ENCODE results near the gene HSPG2. TPM values are rescaled to one million over a fixed set of nuclear protein-coding genes. Genes with fewer than 3 reads are reported as not detected.

The HSPG2 gene
- total and polyA plus RNA-seq, 2 experiments from 2014 or later: 62.3 to 193 TPM

DNA sequence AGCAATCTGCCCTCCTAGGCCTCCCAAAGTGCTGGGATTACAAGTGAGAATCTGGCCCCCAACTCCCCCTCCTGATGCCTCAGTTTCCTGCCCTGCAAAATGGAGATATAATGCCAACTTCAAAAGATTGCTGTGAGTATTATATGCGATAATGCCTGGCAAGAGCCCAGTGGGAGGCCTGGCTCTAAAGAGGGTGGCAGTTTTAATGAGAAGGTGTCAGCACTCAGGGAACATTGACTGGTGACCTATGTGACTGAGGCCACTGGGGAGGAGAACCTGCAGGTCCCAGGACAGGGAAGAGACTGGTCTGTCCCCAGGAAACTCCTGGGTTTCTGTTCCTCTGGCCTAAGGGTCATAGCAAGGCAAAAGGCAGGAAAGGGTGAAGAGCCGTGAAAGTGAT, 11.0 kb downstream of the HSPG2 start:
- TF ChIP-seq, protein P1, sequence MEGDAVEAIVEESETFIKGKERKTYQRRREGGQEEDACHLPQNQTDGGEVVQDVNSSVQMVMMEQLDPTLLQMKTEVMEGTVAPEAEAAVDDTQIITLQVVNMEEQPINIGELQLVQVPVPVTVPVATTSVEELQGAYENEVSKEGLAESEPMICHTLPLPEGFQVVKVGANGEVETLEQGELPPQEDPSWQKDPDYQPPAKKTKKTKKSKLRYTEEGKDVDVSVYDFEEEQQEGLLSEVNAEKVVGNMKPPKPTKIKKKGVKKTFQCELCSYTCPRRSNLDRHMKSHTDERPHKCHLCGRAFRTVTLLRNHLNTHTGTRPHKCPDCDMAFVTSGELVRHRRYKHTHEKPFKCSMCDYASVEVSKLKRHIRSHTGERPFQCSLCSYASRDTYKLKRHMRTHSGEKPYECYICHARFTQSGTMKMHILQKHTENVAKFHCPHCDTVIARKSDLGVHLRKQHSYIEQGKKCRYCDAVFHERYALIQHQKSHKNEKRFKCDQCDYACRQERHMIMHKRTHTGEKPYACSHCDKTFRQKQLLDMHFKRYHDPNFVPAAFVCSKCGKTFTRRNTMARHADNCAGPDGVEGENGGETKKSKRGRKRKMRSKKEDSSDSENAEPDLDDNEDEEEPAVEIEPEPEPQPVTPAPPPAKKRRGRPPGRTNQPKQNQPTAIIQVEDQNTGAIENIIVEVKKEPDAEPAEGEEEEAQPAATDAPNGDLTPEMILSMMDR (IDR thresholded peaks at IDR 0.05; ENCODE audit: low read depth, low read length): no peak
- H3K36me3 ChIP-seq: no peaks in the 10 kb centered on the region
- H3K9me3 ChIP-seq (ENCODE audit: low read depth): no peaks in the 10 kb centered on the region
- no peaks in the 10 kb centered on the region for H3K27me3 ChIP-seq
- H3K4me3 ChIP-seq: no peak overlapping the region
- H3K4me1 ChIP-seq (ENCODE audit: low read depth): peaks cover 73% of the 10 kb centered on the region
- no peak for DNase-seq (ENCODE audit: low read depth in 1 of 2, low spot score in 1 of 2)
- H3K27ac ChIP-seq: no peak overlapping the region

GRCh38 chr1:21925334-21925940, 11.7 kb downstream of the HSPG2 start:
- H3K27ac ChIP-seq: peak overlapping the region; percentile 12
- peaks cover 73% of the 10 kb centered on the region for H3K4me1 ChIP-seq (ENCODE audit: low read depth)
- no peak overlapping the region for H3K4me3 ChIP-seq
- DNase-seq (ENCODE audit: low read depth in 1 of 2, low spot score in 1 of 2): no peak
- no peaks in the 10 kb centered on the region for H3K36me3 ChIP-seq
- TF ChIP-seq, protein P1 (IDR thresholded peaks at IDR 0.05; ENCODE audit: low read depth, low read length): no peak
- no peaks in the 10 kb centered on the region for H3K27me3 ChIP-seq
- H3K9me3 ChIP-seq (ENCODE audit: low read depth): no peaks in the 10 kb centered on the region

DNA sequence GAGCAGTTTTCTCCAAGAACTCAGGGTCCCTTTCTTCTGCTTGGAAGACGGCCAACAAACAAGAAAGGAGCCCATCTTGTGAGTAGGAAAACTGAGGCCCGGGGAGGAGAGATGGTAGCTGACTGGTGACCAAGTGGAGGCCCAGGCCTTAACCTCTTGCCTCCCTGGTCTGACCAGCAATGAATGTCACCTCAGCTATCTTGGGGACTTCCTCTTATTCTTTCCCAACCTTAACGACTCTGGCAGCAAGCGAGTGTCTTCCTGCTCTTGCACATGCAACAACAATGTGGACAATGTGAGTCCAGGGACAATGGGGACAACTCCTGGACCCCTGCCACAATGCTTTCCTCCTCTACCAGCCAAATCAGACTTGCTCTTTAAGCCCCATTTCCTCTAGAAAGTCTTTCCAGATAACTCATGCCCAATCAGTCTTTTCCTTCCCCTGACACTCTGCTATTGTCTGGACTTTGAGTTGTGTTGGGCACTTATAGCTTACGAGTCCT, 12.6 kb downstream of the HSPG2 start:
- no peak for DNase-seq (ENCODE audit: low read depth in 1 of 2, low spot score in 1 of 2)
- no peaks in the 10 kb centered on the region for H3K27me3 ChIP-seq
- peak overlapping the region; percentile 12 for H3K27ac ChIP-seq
- H3K4me3 ChIP-seq: no peak overlapping the region
- no peaks in the 10 kb centered on the region for H3K36me3 ChIP-seq
- TF ChIP-seq, protein P1 (IDR thresholded peaks at IDR 0.05; ENCODE audit: low read depth, low read length): no peak
- no peaks in the 10 kb centered on the region for H3K9me3 ChIP-seq (ENCODE audit: low read depth)
- peaks cover 74% of the 10 kb centered on the region for H3K4me1 ChIP-seq (ENCODE audit: low read depth)

DNA sequence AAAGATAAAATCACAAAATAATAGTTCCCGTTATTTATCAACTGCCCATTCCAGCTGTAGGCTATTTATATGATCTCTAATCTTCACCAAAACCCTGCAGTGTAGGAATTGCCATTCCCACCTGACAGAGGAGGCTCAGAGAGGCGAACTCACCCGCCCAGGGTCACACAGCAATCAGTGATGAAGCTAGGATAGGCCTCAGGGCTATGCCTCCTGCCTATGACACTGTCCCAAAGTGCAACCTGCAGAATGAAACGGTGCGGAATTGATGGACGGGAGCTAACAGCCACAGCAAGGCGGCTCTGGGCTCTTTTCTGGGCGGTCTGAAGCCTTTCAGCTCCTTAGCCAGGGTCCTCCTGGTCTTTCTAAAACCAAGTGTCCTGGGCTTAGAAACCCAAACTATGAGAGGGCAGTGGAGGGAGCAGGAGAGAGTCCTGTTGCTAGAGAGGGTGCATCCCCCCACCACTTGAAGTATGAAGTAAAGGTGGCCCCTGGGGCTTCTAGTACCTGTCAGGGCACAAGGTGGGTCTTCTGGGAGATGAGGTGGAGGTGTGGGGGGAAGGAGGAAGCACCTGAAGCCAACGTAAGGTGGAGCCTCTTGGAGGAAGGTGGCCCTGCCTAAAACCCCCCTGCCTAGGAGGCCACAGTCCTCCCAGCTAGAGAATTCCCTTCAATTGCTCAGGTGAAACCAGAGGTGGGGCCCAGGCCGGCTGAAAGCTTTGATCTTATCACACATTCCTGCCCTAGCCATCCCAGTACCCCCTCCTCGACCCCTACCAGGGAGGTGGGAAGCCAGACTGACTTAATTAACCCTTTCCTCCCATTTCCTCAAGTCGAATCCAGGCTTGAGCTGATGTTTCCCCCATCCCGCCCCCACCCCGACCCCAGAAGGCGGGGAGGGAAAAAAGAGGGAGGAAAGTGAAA, 14.8 kb downstream of the HSPG2 start:
- H3K27me3 ChIP-seq: no peaks in the 10 kb centered on the region
- peaks cover 83% of the 10 kb centered on the region for H3K4me1 ChIP-seq (ENCODE audit: low read depth)
- no peak overlapping the region for H3K4me3 ChIP-seq
- no peak for DNase-seq (ENCODE audit: low read depth in 1 of 2, low spot score in 1 of 2)
- TF ChIP-seq, protein P1 (IDR thresholded peaks at IDR 0.05; ENCODE audit: low read depth, low read length): no peak
- H3K36me3 ChIP-seq: no peaks in the 10 kb centered on the region
- peak overlapping the region; percentile 98 for H3K27ac ChIP-seq
- no peaks in the 10 kb centered on the region for H3K9me3 ChIP-seq (ENCODE audit: low read depth)

DNA sequence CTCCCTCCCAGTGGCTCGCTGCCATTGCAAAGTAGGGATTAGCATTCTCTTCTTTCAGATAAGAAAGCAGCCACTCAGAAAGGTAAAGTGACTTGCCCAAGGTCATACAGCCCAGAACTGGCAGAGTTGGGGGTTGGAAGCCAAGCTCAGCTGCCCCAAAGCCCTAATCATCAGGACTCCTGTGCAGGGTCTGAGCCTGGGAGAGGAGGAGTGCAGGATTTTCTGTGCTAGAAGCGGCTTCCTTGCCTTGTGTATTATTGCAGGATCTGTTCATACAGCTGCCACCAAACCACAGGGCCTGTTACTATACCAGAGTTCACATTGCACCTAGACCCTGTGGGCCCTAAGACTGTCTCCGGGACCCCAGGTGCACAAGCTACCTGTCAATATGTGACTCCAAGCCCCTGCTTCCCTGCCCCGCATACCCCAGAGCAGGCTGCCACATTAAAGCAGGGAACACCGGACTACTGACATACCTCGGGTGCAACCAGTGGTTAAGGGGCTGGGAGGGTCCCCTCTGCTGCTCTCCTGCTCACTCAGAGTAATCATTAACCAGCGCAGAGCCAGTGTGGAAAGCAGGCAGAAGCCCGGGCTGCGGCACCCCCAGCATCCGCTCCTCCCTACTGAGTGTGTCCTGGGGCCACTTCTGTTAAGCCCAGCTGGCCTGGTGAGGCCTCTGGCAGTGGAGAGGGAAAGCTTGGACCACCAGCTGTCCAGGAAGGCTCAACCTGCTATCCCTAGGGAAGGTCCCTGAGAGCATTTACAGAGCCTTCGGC, 15.8 kb downstream of the HSPG2 start:
- H3K27ac ChIP-seq: peak overlapping the region; percentile 98
- no peak for DNase-seq (ENCODE audit: low read depth in 1 of 2, low spot score in 1 of 2)

More for the DNA sequence above, 15.8 kb downstream of the HSPG2 start:
- Histone ChIP-seq H3K4me1 (ENCODE audit: low read depth) (peaks cover 78% of the 10 kb centered on the region), H3K36me3 (no peaks in the 10 kb centered on the region), H3K4me3 (no peak overlapping the region), H3K27me3 (no peaks in the 10 kb centered on the region), H3K9me3 (ENCODE audit: low read depth) (no peaks in the 10 kb centered on the region)
- TF ChIP-seq, protein P1 (IDR thresholded peaks at IDR 0.05; ENCODE audit: low read depth, low read length): no peak

Measured in cardiac muscle cell (in vitro differentiated cells and primary cell).